ENCODE measurements around the gene POLG. TPM values are rescaled to one million over a fixed set of nuclear protein-coding genes. Genes with fewer than 3 reads are reported as not detected.
A peak's percentile ranks its signal among the peaks of the same experiment; 100 is the strongest.

The POLG gene
- total and polyA plus RNA-seq, 2 donors (not counting 1 experiment from before 2014, with no cell fraction given) = 81.1 to 144 TPM

DNA sequence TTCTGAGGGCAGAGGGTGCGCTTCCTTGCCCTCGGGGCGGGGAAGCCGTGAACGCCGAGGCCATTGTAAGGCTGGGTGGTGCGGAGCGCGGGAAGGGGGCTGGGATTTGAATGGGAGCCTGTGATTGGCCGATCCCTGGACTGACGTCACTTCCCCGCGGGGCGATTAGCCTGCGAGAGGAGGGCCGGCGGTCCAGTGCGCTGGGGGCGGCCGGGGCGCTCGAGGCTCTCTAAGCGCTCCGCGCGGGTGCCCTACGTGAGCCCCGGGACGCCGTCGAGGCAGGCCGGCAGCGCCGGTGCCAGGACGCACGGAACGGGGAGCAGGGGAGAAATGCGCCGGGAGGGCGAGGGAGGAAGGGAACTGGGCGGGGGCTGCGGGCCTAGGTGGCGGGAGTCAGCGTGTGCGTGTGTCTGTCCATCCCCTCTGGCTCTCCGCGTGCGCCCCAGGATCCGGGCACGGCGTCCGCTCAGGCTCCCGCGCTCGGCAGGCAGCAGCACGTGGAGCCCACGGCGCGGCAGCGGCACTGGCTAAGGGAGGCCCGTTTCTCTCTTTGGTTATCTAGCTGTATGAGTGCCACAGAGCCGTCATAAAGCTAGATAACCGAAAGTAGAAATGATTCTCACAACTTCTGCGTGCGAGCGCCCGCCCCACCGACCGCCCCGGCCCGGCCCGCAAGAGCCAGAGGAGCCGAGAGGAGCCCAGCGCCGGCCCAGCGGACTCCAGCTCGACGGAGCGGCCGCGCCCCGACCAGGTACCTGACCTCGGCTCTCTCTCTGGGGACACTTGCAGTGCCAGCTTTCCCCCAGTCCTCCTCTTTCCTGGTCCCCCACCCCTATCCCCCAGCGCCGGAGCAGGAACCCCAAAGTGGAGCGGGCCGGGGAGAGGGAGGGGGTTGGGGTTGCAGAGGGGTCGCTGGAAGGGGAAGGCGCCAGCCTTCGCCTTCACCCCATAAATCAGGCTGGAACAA lies 33.1 kb upstream of the POLG start:
- Mint-ChIP-seq H3K27me3 (peaks cover 71% of the 10 kb centered on the region), H3K27ac (no peak overlapping the region), H3K4me1 (peaks cover 27% of the 10 kb centered on the region), H3K9me3 (ENCODE audit: insufficient read depth) (no peaks in the 10 kb centered on the region), H3K4me3 (peak overlapping the region; percentile 63)
- H3K27me3 ChIP-seq (replicated peaks in 1 of 4; ENCODE audit: control extremely low read depth in 1 of 4, control insufficient read depth in 3 of 4, insufficient read depth in 4 of 4, low read length in 3 of 4) = peaks cover 0 to 98% (median 65%) of the 10 kb centered on the region in 4 experiments
- WGBS (ENCODE audit: insufficient coverage) = 11% methylated on average over 86 of the region's 90 CpGs
- DNase-seq (peak; percentile 46), ATAC-seq (ENCODE audit: low read depth) (no peak)
- H3K9me3 ChIP-seq (ENCODE audit: control extremely low read depth in 1 of 3, control insufficient read depth in 2 of 3, insufficient read depth in 1 of 3, low read length in 2 of 3) = peaks cover 0 to 56% (median 0%) of the 10 kb centered on the region in 3 donors
- no peaks in the 10 kb centered on the region for H3K36me3 ChIP-seq (replicated peaks in 1 of 2; ENCODE audit: control extremely low read depth in 1 of 2, control insufficient read depth in 1 of 2, extremely low read depth in 1 of 2, insufficient read depth in 2 of 2, low read length in 1 of 2)
- H3K4me2 ChIP-seq (replicated peaks; ENCODE audit: low read depth, low read length, poor library complexity, severe bottlenecking) = peak overlapping the region; percentile 68
- ChIA-PET POLR2A (interaction anchor here (0.7 kb wide), 1 partner anchor 11 kb away, joined by 3 read pairs; no protein-coding TSS in a partner anchor), CTCF (interaction anchor here (1.8 kb wide), 1 partner anchor 9 kb away, joined by 7 read pairs; no protein-coding TSS in a partner anchor)
- H2AFZ ChIP-seq (ENCODE audit: insufficient read depth, low read depth, low read length, poor library complexity, severe bottlenecking) = peak overlapping the region; percentile 46
- no peaks in the 10 kb centered on the region for H4K20me1 ChIP-seq (ENCODE audit: control insufficient read depth, insufficient read depth, low read length, poor library complexity, severe bottlenecking)
- H3K4me3 ChIP-seq (ENCODE audit: control extremely low read depth in 1 of 5, extremely low read depth in 1 of 5, insufficient read depth in 1 of 5, low read depth in 2 of 5, low read length in 4 of 5) = peak overlapping the region in 2 of 5 experiments; percentile 14 to 29
- peaks cover 26 to 35% of the 10 kb centered on the region in 2 donors for H3K4me1 ChIP-seq (ENCODE audit: control insufficient read depth in 2 of 2, insufficient read depth in 2 of 2, low read length in 2 of 2)
- intact Hi-C loops (cut with micrococcal nuclease) = loop anchor here (2.0 kb wide), 1 partner anchor 39 kb away; no protein-coding TSS in a partner anchor
- H3K79me2 ChIP-seq (ENCODE audit: control insufficient read depth, insufficient read depth, low read length) = no peaks in the 10 kb centered on the region
- H3K9ac ChIP-seq (ENCODE audit: low read length) = peak overlapping the region; percentile 16
- no peak overlapping the region for H3K27ac ChIP-seq (ENCODE audit: low read length in 2 of 2)
- TF ChIP-seq, protein P1, sequence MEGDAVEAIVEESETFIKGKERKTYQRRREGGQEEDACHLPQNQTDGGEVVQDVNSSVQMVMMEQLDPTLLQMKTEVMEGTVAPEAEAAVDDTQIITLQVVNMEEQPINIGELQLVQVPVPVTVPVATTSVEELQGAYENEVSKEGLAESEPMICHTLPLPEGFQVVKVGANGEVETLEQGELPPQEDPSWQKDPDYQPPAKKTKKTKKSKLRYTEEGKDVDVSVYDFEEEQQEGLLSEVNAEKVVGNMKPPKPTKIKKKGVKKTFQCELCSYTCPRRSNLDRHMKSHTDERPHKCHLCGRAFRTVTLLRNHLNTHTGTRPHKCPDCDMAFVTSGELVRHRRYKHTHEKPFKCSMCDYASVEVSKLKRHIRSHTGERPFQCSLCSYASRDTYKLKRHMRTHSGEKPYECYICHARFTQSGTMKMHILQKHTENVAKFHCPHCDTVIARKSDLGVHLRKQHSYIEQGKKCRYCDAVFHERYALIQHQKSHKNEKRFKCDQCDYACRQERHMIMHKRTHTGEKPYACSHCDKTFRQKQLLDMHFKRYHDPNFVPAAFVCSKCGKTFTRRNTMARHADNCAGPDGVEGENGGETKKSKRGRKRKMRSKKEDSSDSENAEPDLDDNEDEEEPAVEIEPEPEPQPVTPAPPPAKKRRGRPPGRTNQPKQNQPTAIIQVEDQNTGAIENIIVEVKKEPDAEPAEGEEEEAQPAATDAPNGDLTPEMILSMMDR (IDR thresholded peaks at IDR 0.05) = no peak
- TF ChIP-seq EZH2 (IDR thresholded peaks at IDR 0.05; ENCODE audit: borderline replicate concordance, insufficient read depth, low read depth, low read length, poor library complexity, severe bottlenecking) = no peak

All from B cell (primary cell).